Stimulated activated CD8-positive, alpha-beta memory T cell treated with anti-CD3 and anti-CD28 coated beads, Interleukin-7, amount 100 ng/mL, for 48 hours (primary cell): Measurements from ENCODE around the gene KIF5A.
A peak's percentile ranks its signal among the peaks of the same experiment; 100 is the strongest.
"Not testable (repeated sequence)": the region's sequence is repeated elsewhere in the genome, so short reads cannot be mapped to it uniquely, and the experiment has no call there.

Experiments used
- DNase-seq, 2 donors: peaks; one replicate each; pipeline ENCODE4 v3.0.0-alpha.2; 2020; ENCODE audit warnings: low read depth in 1 of 2; ENCODE audit errors: extremely low read depth in 1 of 2

Gene KIF5A

GRCh38 chr12:57581802-57582201, 32.0 kb downstream of the KIF5A start:
- no peak for DNase-seq

GRCh38 chr12:57582440-57582839, 32.6 kb downstream of the KIF5A start:
- no peak for DNase-seq

- DNase-seq, result peak; percentile 25 to 55
These were observed 33.4 kb downstream of the KIF5A start for GRCh38 chr12:57583008-57583831.

GRCh38 chr12:57584050-57584449, 34.2 kb downstream of the KIF5A start:
- DNase-seq, result no peak

- no peak for DNase-seq
These were observed 34.8 kb downstream of the KIF5A start for GRCh38 chr12:57584690-57585089.

- no peak for DNase-seq
These were observed 35.3 kb downstream of the KIF5A start for GRCh38 chr12:57585156-57585555.

- DNase-seq, result no peak
These were observed 36.3 kb downstream of the KIF5A start for GRCh38 chr12:57586128-57586527.

- DNase-seq, result no peak
These were observed 37.1 kb downstream of the KIF5A start for GRCh38 chr12:57586832-57587429.

GRCh38 chr12:57588951-57589610, 39.2 kb downstream of the KIF5A start:
- DNase-seq, result not testable (repeated sequence)

- no peak for DNase-seq
These were observed 40.6 kb downstream of the KIF5A start for GRCh38 chr12:57590479-57590863.

- peak; percentile 71 to 73 for DNase-seq
These were observed 41.3 kb downstream of the KIF5A start, which contains the start of gene PIP4K2C for GRCh38 chr12:57590864-57591781. TSS of gene PIP4K2C (plus strand) at chr12:57591192. CDS start at chr12:57591290, 98 bp downstream.

GRCh38 chr12:57591782-57592325, 42.0 kb downstream of the KIF5A start:
- DNase-seq, result no peak

GRCh38 chr12:57592551-57593165, 42.8 kb downstream of the KIF5A start:
- no peak for DNase-seq

GRCh38 chr12:57593187-57593586, 43.3 kb downstream of the KIF5A start:
- no peak for DNase-seq

GRCh38 chr12:57600395-57600794, 50.6 kb downstream of the KIF5A start:
- no peak for DNase-seq

- no peak for DNase-seq
These were observed 52.7 kb downstream of the KIF5A start for GRCh38 chr12:57602544-57602943.

- no peak for DNase-seq
These were observed 53.5 kb downstream of the KIF5A start for GRCh38 chr12:57603324-57603723.

GRCh38 chr12:57603815-57604453, 54.1 kb downstream of the KIF5A start:
- DNase-seq, result no peak

- DNase-seq, result no peak
These were observed 54.7 kb downstream of the KIF5A start, which contains the start of gene DTX3 for GRCh38 chr12:57604454-57604991. TSS of gene DTX3 (plus strand) at chr12:57604824. CDS start at chr12:57606518, 1,694 bp downstream.
